Embryonic facial prominence (tissue), 1 donor: ENCODE measurements around the gene WBP2.
"Not testable (repeated sequence)": the region's sequence is repeated elsewhere in the genome, so short reads cannot be mapped to it uniquely, and the experiment has no call there.

Experiments
- DNase-seq: peaks from one replicate; pipeline ENCODE4 v3.0.0-alpha.2; 2016; ENCODE audit errors: extremely low spot score

The WBP2 gene

DNA sequence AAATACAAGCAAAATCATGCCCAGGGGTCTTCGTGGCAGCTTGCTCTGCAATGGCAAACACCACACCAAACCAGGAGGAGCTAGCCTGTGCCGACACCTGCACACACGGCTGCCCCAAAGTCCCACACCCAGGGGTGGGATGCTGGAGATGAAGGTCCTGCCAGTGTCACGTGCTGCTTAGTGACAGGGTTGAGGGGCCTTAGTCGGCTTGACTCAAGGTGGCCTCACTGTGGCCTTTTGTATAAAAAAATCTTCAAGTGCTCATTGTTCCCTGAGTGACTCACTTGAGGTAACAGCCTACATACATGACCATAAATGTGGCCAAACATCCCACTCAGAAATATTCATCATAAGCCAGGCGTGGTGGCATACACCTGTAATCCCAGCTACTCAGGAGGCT lies 34.3 kb upstream of the WBP2 start:
- DNase-seq = no peak

DNA sequence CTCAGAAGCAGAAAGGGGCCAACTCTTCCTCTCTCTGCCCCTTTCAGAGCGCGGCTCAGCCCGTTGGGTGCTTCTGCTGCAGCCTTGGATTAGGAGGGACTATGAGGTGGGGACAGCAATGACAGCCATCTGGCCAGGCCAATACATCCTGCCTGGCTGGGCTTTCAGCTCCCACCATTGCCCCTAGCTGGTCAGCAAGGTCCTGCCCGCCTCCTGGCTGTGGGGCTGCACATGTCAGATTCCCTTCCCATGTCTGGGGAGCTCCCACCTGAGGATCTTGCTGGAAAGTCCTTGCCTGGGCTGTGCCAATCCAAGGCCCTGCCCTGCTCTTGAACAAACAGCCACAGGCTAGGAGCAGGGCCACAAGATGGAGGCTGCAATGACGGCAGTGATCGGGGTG lies 33.3 kb upstream of the WBP2 start:
- DNase-seq = no peak

DNA sequence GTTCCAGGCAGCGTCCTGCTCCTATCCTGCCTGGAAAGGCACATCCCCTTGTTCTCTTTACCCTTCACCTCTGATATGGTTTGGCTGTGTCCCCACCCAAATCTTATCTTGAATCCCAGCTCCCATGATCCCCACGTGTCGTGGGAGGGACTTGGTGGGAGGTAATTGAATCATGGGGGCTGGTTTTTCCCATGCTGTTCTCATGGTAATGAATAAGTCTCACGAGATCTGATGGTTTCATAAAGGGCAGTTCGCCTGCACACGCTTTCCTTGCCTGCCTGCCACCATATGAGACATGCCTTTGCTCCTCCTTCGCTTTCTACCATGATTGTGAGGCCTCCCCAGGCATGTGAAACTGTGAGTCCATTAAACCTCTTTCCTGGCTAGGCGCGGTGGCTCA lies 30.7 kb upstream of the WBP2 start:
- DNase-seq = not testable (repeated sequence)

DNA sequence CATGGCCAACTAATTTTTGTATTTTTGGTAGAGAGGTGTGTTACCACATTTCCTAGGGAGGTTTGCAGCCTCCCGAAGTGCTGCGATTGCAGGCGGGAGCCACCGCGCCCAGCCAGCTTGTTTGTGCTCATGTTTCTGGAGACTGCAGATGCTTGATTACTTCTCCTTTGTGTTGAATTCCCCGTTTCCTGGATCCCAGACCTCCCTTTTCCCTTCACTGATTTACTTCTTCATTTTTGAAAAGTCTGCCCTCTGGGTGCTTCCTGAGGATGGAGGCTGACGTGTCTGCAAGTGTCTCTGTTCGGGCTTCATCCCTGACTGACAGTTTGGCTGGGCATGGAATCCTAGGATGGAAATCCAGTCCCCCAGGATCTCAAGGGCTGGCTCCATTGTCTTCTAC lies 30.3 kb upstream of the WBP2 start:
- no peak for DNase-seq

DNA sequence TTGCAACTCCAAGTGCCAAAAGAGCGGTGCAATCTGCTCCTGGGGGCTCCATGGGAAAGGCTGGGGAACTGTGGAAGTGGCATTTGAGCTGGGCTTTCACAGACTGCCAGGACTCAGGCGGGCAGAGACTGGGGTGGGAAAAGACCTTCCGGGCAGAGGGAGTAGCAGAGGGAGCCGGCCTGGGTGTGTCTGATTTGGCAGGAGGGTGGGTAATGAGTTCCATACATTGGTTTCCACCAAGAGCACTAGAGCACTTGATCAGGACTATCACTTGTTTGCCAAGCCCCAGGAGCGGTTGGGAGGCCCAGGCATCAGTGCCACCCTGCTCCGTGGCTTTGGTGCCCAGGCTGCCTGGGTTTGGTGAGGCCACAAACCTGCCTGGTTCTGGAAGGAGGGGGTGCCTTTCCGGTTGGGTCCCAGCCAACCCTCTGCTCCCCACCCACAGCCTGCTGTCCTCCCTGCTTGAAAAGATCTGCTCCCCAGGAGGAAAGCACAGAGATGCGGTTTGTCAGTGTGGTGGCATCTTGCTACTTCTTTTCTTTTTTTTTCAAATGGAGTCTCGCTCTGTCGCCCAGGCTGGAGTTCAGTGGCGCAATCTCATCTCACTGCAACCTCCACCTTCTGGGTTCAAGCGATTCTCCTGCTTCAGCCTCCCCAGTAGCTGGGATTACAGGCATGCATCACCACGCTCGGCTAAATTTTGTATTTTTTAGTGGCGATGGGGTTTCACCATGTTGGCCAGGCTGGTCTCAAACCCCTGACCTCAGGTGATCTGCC lies 26.7 kb upstream of the WBP2 start:
- no peak for DNase-seq

DNA sequence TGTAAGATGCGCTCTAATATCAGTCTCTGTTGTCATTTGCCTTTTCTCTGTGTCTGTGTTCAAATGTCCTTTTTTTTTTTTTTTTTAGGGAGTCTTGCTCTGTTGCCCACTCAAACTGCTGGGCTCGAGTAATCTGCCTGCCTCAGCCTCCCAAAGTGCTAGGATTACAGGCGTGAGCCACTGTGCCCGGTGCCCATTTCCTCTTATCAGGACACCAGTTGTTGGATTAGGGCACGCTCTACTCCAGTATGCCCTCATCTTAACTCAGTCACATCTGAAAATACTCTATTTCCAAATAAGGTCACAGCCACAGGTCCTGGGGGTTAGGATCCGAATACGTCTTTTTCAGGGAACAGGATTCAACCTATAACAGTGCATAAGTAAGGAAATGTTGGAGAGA lies 25.1 kb upstream of the WBP2 start:
- no peak for DNase-seq

DNA sequence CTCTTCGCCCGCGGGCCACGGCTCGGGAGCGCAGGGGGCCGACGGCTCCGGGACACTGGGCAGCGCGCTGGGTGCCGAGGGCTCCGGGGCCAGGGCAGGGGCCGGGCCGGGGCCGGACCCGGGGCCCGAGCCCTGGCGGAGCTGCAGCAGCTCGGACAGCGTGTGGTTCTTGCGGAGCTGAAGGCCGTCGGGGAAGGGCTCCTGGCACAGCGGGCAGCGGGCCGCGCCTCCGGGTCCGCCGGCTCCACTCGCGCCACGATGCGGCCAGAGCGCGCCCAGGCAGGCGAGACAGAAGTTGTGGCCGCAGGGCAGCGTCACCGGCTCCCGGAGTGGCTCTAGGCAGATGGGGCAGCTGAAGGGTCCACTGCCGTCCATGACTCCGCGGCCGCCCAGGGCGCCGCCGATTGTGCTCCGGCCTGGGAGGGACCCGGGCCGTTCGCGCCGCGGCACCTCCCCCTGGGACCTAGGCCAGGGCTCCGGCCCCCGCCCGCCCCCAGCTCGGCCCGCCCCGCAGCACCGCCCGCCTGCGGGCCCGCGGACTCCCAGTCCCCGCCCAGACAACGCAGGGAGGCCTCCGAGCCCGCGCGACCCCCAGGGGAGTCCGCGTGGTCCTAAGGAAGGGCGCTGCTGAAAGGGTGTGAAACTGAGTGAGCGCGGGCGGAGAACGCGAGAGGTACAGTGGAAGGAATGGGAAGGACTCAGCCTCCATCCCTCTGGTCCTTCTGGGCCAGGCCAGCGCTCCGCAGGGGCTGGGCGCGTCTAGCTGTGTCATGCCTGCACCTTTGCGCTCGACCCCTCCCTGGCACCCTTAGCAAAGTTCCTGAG lies 23.3 kb upstream of the WBP2 start, which contains the start of gene TRIM47:
Gene TRIM47 (minus strand): TSS at position 408 of the 825 bp plus-strand sequence. CDS start 33 bp downstream, at position 375.
- no peak for DNase-seq

DNA sequence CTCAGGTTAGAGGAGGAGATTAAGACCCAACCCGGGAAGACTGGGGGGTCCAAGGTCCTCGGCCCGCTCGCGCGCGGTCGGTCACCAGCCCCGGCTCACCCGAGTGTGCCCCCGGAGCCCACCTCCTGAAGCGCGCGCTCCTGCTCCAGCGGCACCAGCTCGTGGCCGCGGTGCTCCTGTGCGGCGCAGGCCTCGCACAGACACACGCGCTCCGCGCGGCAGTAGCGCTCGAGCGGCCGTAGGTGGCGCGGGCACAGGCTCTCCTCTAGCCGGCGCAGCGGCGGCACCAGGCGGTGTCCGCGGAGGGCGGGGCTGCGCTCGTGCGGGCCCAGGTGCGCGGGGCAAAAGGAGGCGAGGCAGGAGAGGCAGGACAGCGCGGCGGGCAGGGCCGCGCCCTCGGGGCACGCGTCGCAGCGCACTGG lies 22.6 kb upstream of the WBP2 start:
- peak; percentile 40 for DNase-seq

DNA sequence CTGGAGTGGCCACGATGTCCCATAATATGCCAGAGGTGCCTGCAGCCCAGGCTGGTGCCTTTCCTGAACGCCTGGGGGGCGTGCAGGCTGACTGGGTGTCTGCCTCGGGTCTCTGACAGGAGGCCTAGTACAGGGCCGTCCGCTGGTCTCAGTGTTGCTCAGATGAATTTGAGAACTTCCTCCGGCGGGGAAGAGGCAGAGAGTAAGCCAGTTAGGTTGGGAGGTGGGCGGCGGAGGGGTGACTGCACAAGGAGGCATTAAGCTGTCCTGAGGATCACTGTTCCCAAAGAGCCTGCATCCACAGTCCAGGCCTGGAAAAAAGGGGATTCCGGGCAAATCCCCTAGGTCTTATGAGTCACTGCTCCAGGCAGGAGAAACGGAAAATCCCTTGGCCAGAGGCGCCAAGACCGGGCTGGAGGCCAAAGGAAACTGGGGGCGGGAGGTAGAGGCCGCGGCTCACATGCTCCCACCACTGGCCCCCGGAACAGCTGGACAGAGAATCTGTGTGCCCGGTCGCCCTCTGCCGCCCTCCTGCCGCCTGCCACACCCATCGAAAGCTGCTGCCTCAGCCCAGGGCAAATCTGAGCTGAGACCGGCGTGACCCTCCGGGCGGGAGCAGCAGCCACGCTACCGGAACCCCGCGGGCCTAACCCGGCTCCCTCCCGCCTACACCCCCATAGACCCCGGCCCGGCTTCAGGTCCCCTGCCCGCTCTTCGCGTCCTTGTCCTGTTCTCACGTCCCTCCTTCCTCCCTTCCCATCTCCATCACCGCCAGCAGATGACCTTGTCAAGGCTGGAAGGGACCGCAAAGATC lies 22.0 kb upstream of the WBP2 start:
- DNase-seq = no peak

DNA sequence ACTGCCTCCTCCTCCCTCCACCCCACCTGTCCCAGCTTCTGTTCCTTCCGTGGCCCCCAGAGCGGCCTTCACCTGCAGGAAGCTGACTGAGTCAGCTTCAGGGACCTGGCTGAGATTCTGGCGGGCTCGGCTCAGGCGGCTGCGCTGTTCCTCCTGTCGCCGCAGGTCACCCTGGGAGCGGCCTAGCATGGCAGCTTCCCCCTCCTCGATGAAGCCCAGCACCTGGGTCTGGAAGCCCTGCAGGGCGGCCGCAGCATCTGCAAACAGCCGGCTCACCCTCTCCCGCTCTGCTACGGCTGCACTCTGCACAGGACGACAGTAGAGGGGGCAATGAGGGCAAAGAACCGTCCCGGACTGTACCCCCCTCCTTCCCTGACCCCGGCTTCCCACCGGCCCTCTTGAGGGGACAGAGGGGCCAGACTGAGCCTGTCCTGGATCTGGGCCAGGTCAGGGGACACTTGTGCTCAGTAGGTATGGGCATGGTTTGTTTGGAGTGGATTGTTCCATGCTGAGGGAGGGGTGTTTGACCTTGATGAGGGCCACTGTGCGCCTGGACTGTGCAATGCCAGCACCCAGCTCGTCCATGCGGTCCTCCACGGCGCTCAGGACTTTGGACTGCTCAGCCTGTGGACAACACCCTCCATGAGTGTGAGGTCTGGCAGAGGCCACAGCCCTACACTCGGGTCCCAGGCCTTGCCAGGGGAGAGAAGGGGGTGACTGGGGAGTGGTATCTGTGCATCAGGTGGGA lies 21.2 kb upstream of the WBP2 start:
- no peak for DNase-seq

DNA sequence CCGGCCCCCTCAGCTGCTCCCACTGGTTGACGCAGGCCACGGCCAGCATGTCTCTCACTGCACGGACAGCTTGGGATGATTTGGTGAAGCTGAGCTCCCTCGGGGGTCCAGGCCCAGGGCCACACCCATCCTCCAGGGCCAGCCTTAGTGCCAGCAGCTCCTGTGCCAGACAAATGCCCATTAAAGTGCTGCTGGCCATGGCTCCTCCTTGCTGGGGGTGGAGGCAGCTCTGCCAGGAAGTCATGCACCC lies 20.7 kb upstream of the WBP2 start:
- DNase-seq = no peak

DNA sequence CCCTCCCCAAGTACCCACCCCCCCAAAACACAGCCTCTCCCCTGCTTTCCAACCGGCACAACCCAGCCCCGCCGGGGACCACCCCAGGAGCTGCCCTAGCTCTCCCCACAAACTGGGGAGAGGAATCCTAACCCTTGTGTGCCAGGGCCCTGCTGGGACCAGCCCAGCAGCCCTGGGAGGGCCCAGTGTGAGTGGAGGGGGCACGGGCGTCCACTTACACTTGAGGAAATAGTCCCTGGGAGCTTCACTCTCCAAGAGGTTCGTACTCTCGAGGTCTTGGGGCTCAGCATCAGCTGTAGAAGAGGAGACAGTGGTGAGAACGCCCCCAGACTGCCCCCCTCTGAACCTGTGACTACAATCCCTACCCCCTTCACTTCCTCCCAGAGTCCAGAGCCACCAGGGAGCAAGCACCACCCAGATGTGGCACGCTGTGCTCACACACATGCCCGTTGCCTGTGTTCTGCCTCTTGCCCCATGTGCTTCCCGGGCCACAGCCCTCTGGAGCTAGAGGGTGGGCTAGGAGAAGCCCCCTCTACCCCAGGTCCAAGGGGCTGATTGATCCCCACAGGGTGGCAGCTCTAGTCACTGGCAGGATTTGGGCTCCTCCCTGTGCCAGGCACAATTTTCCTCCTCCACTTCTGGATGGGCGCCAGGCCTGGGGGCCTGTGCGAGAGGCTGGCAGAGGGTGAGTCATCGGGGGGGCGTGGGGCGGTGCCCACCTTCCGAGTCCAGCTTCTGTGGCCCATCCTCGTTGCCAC lies 20.2 kb upstream of the WBP2 start:
- DNase-seq = no peak

DNA sequence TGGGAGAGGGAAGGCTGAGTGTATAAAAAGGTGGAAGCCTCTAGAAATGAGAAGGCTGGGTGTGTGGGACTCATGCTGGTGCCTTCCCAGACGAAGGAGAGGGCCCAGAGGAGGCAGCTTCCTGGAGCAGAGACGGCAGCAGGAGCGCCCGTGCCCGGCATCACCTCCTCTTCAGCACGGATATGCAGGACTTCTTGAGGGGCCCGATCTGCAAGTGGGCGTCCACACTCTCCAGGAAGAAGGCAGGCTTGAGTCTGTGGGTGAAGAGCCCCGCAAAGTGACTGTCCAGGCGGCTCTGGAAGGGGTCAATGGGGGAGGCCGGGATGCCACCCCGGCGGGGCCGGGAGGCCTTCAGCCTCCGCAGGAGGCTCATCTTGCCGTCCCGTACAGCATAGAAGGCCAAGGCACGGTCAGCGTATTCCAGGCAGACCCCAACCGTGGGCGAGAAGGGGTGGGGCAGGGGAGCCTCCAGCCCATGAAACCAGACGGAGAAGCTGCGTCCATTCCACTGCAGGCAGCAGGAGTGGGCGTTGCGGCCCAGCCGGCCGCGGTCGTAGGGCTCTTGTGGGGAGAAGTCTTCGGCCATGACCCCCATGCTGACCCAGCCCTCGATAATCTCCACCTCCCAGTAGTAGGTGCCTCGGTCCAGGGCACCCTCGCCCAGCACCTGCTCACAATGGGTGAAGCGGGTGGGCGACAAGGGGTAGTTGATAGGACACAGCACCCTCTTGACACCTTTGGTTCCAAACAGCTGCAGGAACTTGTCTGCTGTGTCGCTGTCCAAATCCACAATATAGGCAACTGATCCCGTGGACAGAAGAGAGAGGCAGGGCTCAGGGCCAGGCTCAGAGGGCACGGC lies 19.4 kb upstream of the WBP2 start:
- no peak for DNase-seq

DNA sequence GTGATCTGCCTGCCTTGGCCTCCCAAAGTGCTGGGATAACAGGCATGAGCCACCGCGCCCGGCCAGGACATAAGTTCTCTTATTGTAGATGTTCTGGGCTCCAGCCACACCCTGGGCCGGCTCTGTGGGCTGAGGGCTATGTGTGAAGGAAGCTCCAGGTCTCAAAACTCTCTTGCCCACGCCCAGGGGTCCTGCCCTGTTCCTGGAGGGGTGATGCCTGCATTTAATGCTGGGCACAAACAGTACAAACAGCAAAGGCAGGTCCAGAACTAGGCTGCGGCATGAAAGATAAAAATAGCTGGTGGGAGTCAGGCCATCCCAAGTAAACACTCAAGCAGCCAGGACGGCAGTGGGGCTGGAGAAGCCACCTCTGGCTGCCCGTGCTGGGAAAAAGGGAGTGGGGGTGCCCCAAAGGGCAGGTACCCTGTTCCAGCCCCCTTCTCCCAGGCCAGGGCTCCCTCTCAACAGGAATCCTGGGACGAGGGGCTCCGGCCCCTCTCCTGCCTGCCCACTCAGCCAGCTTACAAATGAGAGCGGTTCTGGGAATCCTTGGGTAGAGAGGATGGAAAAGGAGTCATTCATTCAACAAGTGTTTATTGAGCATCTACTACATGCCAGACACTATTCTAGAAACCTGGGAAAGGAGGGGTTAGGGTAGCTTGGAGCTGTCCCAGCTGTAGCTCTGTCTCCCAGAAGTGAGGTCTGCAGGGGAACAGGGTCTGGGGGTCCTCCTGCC lies 18.6 kb upstream of the WBP2 start:
- DNase-seq = no peak

DNA sequence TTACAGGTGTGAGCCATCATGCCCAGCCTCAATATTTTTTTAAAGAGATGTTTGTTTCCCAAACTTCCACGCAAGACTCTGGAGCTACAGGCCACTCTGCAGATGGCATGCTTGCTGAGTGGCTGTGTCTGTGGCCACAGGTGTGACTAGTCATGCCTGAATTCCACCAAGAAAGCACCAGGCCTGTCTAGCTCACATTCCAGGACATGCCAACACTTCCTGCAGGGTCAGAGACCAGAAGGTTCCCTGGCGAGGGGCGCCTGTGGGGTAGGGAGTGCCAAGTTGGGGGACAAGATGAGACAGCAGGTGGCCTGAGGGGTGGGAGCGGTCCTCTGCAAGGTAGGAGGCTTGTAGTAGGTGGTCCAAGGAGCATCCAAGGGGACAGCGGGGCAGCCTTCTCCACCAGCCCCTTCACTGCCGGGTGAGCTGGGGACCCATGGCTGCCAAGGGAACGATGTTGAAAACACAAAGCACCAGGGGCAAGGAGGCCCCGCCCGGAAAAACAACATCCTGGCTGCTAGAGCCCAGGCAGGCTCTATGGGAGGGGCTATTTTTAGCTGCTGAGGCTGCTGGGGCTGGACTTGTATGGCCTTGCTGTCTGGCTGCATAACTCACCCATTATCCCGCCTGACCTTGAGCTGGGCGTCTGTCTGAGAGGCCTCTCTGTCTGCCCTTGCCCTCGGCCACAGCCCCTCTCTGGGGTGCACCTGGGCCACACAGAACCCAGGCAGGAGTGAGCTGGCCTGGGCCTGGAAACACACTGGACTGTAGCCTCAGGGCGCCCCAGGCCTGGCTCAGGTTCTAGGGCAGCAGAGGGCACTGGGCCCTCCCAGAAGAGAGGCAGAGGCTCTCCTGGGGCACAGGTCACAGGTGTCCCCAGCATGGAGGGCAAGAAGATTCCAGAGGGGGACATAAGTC lies 17.6 kb upstream of the WBP2 start:
- DNase-seq = peak; percentile 6

DNA sequence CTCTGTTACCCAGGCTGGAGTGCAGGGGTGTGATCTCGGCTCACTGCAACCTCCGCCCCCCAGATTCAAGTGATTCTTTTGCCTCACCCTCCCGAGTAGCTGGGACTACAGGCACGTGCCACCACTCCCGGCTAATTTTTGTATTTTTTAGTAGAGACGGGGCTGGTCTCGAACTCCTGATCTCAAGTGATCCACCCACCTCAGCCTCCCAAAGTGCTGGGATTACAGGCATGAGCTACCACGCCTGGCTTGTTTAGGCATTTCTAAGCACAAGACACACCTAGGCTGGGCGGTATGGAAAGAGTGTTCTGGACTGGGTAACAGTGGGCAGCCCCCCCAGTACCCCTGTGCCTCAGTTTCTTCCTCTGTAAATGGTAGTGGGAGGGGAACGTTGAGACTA lies 15.1 kb upstream of the WBP2 start:
- not testable (repeated sequence) for DNase-seq

DNA sequence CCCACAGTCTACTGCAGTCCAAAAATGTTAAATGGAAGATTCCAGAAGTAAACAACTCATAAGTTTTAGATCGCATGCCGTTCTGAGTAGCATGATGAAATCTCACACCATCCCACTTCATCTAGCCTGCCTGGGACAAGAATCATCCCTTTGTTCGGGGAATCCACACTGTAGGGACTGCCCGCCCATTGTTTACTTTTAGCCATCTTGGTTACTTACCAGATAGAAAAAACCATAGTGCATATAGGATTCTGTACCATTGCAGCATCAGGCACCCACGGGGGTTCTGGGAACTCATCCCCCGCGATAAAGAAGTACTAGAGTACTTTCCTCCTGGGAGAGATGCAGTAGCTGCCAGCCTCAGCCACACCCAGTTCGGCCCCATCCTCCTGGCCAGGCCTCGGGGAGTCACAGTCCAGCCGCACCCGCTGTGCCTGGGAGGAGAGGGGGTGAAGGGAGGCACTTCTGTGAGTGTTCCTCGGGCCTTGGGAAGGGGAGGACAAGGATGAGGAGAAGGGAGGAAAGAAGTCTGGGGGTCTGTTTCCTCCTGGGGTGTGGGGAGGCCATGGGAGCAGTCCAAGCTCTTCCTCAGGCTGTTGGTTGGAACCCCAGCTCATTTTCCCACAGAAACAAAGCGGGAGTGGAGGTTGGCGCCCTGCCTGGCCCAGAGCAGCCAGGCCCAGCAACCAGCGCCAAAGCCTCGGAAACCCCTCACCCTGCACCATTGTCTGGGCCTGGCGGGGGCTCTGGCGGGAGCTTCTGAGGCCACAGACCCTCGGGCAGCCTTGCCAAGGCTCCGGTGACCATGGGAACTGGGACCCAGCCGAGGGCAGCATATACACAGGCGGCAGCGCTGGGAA lies 14.4 kb upstream of the WBP2 start:
- no peak for DNase-seq
